ENCODE data around the gene MLX.
"Not testable (repeated sequence)": the region's sequence is repeated elsewhere in the genome, so short reads cannot be mapped to it uniquely, and the experiment has no call there.

DNA sequence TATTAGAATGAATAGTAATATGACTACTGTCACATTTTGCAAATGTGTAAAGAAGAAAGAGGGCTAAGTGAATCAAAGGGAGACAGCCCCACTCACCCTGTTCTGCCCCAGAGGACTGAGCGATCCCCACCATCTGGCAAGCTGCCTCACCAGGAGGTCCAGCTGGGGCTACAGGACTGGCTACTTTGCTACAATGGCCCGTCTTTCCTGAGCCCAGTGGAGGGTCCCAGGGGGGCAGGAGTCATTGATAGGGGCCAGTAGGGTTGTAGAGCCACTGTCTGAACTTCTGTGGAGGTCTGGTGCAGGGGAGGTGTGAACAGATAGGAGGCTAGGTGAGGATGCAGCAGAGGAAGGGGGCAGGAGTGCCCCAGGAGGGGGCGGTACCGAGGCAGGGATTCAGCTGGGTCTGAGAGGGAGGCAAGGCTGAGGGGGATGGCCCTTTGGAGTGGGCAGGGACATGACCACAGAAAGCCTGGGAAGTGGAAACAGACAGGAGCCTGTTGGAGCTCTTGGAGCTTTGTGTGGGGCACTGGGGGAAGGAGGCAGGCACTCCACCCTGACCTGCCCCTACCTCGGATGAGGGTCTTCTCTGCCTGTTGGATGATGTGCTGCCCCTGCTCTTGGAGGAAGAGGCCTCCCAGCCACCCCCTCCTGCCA is 10.8 kb upstream of the MLX start:
- TF ChIP-seq, protein P1, sequence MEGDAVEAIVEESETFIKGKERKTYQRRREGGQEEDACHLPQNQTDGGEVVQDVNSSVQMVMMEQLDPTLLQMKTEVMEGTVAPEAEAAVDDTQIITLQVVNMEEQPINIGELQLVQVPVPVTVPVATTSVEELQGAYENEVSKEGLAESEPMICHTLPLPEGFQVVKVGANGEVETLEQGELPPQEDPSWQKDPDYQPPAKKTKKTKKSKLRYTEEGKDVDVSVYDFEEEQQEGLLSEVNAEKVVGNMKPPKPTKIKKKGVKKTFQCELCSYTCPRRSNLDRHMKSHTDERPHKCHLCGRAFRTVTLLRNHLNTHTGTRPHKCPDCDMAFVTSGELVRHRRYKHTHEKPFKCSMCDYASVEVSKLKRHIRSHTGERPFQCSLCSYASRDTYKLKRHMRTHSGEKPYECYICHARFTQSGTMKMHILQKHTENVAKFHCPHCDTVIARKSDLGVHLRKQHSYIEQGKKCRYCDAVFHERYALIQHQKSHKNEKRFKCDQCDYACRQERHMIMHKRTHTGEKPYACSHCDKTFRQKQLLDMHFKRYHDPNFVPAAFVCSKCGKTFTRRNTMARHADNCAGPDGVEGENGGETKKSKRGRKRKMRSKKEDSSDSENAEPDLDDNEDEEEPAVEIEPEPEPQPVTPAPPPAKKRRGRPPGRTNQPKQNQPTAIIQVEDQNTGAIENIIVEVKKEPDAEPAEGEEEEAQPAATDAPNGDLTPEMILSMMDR (IDR thresholded peaks at IDR 0.05; ENCODE audit: insufficient read depth, low read depth, low read length): not testable (repeated sequence)
- not testable (repeated sequence) for TF ChIP-seq EZH2 (IDR thresholded peaks at IDR 0.05; ENCODE audit: insufficient read depth, low read length)
